GM06990 (cell line): Measurements from ENCODE around the gene JAM3.

Experiments
- DNase-seq: peaks from one replicate; pipeline ENCODE4 v3.0.0-alpha.2; 2011; ENCODE audit not compliant: insufficient read length; ENCODE audit errors: extremely low read depth
- H3K27me3 ChIP-seq: replicated peaks from 2 replicates; pipeline ENCODE4 v1.6.0; 2011; ENCODE audit warnings: low read length; ENCODE audit not compliant: control insufficient read depth, insufficient read depth
- H3K36me3 ChIP-seq: 2 replicates; pipeline ENCODE4 v1.5.1; 2011; ENCODE audit warnings: low read length; ENCODE audit not compliant: control insufficient read depth, insufficient read depth
- H3K4me3 ChIP-seq: replicated peaks from 2 replicates; pipeline ENCODE4 v1.5.1; 2011; ENCODE audit warnings: low read depth, mild to moderate bottlenecking, control low read depth, low read length
- CTCF ChIP-seq: IDR thresholded peaks from 2 replicates; pipeline ENCODE4 v1.5.1; 2011; ENCODE audit warnings: low read length, control low read depth, mild to moderate bottlenecking, inconsistent platforms; ENCODE audit not compliant: insufficient read depth, poor library complexity, severe bottlenecking

JAM3 gene

DNA sequence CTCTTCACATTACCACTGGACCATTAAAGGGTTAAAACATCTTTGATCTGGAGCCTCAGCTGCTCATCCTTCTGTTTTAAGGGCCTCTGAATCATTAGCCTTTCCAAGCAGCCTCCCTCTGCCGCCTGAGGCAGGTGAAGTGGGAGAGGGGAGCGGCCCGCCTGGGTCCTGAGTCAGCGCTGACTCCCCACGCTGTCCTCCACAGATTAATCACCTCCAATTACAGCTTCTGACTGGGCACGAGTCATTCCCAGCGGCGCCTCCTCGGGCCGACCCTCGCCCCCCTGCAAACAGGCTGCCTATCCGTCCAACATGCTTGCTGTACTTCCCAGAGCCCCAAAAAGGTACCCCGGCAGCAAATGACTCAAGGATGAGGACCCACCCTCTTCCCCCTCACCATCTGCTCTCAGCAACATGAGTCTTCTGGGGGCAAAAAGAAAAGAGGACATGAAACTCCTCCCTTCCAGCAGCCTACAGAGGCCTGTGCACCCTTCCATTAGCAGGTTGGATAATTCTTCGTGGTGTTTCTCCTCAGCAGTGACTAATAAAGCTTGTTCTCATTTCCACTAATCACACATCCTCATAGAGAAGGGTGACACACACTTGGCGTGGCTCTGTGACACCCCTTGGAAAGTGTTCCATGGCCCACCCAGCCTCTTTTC lies 44.3 kb upstream of the JAM3 start:
- H3K27me3 ChIP-seq: peaks cover 2% of the 10 kb centered on the region; the same call in 1 of the 2 replicates
- H3K4me3 ChIP-seq: no peak overlapping the region
- no peak for TF ChIP-seq CTCF
- no peak for DNase-seq
- H3K36me3 ChIP-seq: no peaks in the 10 kb centered on the region

DNA sequence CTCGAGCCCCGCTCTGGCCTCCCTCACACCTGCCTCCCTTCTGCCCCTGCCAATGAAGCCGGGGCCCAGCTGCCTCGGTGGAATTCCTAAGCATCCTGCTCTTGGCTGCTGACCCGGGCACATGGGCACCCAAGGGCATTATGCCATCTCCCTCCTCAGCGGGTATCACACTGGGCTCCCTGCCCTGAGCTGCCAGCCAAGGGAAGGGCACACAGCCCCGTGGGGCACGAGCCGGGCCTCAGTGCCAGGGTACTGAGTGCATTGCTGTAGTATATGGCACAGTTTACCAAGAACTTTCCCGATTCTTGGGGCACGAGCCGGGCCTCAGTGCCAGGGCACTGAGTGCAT lies 43.8 kb upstream of the JAM3 start:
- no peak for DNase-seq
- Histone ChIP-seq H3K27me3 (peaks cover 2% of the 10 kb centered on the region), H3K4me3 (no peak overlapping the region), H3K36me3 (no peaks in the 10 kb centered on the region)
- TF ChIP-seq CTCF: no peak

DNA sequence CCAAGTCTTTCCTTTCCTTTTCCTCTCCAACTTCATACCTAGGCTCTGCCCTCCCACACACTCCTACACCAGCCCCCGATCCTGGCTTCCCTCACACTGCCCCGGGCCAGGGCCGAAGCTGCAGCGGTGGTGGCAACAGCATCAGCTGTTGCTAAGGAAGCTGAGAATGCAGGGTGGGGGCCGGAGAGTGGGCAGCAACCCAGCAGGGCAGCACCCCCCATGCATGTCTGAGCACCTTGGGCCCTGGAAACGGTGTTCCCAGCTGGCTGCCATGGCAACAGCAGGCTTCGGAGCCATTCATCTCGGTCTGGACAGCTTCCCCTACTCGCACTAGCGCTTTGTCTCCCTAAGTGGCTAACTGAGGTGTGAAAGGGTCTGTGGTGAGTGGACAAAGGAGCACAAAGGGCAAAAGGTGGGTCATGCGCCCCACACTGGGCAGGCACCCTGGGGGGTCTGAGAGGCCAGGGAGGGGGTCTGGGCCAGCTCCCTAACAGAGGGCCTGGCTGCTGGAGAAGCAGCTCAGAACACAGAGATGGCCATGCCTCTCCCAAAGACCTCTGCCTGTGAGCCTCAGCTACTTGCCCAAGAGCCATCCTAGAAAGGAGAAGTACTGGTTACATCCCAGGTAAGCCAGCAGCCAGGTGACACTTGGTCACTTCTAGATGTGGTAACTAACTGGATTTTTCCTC lies 42.1 kb upstream of the JAM3 start:
- Histone ChIP-seq H3K27me3 (no peaks in the 10 kb centered on the region; the same call in none of the 2 replicates), H3K36me3 (no peaks in the 10 kb centered on the region), H3K4me3 (no peak overlapping the region)
- TF ChIP-seq CTCF: no peak
- no peak for DNase-seq

DNA sequence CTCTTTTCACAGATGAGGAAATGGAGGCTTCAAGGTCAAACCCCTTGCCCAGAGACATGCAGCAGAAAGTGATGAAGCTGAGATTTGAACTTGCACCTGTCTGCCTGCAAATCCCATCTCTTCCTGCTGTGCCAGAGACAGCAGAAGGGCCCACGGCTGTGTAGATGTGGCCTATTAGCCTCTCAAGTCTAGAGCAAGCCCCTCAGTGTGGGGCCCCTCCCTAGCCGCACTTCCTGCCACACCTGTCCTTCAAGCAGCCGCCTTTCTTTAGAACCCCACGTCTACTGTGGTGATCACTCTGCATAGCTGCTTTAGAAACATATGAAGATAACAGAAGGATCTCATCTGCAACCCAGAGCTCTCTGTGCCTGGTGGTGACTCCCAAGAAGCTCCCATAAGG lies 41.2 kb upstream of the JAM3 start:
- no peak for TF ChIP-seq CTCF
- Histone ChIP-seq H3K36me3 (no peaks in the 10 kb centered on the region), H3K4me3 (no peak overlapping the region), H3K27me3 (peaks cover 2% of the 10 kb centered on the region)
- DNase-seq: no peak

DNA sequence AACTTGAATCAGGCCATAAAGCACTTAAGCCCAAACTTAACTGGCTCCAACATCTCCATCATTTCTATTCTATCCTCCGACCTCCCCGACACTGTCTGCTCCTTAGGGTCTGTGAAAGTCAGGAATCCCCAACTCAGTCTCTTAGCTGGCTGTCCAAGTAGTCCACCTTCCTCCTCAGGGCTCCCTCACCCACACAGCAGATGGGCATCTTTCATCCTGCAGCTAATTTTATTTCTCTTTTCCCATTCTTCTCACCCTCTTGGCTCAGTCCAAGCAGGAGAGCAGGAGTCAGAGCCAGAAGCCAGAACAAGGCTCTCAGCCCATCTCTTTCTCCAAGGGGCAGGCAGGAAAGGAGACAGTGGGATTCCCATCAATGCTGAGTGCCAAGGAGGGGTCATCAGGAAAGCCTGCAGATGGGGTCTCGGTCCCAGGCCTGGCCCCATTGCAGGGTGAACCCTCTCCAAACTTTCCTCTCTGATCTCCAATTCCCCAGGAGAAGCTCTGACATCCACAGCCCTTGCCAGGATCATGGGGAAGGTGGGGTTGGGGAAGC lies 40.4 kb upstream of the JAM3 start:
- no peaks in the 10 kb centered on the region for H3K36me3 ChIP-seq
- H3K4me3 ChIP-seq: no peak overlapping the region
- peaks cover 2% of the 10 kb centered on the region for H3K27me3 ChIP-seq
- no peak for TF ChIP-seq CTCF
- no peak for DNase-seq
